Measurements from ENCODE around the gene ADGRG1.

The ADGRG1 gene

DNA sequence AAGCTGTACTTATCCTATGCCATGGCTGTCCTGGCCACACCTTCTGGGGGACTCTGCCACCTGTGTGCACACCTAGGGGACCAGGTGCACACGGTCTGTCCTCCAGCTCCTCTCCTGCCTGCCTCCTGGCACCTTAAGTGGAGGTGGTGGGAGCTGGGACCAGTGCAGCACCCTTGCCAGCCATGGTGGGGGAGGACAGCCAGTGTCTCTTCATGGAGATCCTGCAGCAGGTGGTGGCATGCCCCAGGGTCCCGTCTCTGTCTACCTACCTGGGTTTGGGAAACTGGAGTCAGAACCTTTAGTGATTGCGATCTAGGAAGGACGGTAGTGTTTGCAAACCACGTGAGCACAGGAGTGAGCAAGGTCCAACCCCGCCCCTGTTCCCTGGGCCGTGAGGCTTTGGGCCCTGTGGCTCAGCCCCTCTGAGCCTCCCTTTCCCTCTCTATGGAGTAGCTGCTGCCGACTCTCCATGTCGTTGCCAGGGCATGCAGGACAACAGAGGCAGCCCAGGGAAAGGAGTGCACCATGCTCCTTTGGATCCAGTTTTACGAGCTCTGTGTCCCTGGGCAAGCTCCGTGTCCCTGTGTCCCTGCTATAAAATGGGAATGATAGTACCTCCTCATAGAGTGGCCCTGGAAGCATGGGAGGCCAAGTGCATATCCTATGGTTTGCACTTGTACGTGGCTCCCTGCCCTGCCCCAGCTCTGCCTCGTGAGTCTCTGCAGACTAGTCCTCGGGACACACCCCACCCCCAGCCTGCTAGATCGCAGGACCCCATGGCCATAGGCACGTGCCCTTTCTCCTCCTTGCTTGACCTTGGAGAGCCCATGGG lies 7.1 kb downstream of the ADGRG1 start:
- no peak for DNase-seq (ENCODE audit: low read depth)

DNA sequence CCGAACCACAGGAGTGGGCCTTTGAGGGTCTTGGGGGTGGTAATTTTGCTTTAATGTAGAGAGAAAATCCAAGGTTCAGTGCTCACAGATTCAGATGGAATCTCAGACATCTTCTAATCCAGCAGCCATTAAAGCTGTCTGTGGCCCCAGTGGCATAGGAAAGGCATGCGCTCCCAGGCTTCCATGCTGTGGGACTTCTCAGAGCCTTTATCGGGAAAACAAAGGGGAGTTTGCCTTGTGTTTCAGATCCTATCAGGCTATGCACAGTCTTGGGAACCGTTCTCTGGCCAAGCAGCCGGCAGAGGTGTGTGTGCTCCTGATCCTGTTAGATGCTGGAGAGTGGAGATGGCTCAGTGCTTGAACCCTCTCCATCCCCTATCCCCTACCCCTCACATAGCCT lies 7.8 kb downstream of the ADGRG1 start:
- no peak for DNase-seq (ENCODE audit: low read depth)

GRCh38 chr16:57637020-57637419 lies 8.6 kb downstream of the ADGRG1 start:
- no peak for DNase-seq (ENCODE audit: low read depth)

- no peak for DNase-seq (ENCODE audit: low read depth)
These were observed 9.0 kb downstream of the ADGRG1 start for GRCh38 chr16:57637424-57637823.

DNA sequence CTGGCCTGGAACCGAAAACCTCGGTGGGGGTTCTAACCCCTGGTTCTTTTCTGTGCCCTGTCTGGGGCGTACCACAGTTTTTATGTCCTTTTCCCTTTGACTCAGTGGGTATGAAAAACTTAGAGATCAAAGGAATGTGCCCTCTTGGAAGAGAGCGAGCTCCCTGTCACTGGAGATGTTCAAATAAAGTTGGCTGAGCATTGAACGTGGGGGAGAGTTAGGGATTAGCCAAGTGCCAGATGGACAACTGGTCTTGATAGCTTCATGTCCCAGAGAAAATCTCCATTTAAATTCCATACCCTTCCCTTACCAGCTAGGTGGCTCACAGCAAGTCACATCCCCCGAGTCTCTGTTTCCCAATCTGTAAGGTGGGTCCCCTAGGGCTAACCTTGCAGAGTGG lies 9.5 kb downstream of the ADGRG1 start:
- DNase-seq (ENCODE audit: low read depth) = no peak

GRCh38 chr16:57638381-57638780 lies 10.0 kb downstream of the ADGRG1 start:
- DNase-seq (ENCODE audit: low read depth) = no peak

- DNase-seq (ENCODE audit: low read depth) = no peak
These were observed 10.9 kb downstream of the ADGRG1 start for GRCh38 chr16:57639172-57639887.

- DNase-seq (ENCODE audit: low read depth) = no peak
These were observed 11.8 kb downstream of the ADGRG1 start for GRCh38 chr16:57640185-57640584.

DNA sequence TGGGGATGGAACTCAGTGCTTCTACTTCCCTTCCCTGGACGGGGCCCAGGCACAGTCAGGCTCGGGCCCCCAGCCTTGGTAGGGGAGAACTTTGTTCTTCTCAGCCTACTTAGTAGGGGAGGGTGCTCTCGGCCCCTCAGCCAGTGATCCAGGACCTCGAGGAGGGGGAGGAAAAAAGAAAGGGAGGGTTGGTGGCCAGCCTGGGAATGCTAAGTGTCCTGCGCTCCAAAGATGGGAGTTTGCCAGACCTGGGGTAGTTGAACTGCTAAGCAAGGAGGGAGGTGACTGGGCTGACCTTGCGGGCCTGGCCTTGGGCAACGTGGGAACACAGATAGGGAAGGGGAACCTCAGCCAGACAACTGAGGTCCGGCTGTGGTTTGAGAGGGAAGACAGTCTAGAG lies 12.2 kb downstream of the ADGRG1 start:
- DNase-seq (ENCODE audit: low read depth) = no peak

- no peak for DNase-seq (ENCODE audit: low read depth)
These were observed 14.0 kb downstream of the ADGRG1 start for GRCh38 chr16:57642160-57643135.

- no peak for DNase-seq (ENCODE audit: low read depth)
These were observed 14.9 kb downstream of the ADGRG1 start for GRCh38 chr16:57643147-57643874.

DNA sequence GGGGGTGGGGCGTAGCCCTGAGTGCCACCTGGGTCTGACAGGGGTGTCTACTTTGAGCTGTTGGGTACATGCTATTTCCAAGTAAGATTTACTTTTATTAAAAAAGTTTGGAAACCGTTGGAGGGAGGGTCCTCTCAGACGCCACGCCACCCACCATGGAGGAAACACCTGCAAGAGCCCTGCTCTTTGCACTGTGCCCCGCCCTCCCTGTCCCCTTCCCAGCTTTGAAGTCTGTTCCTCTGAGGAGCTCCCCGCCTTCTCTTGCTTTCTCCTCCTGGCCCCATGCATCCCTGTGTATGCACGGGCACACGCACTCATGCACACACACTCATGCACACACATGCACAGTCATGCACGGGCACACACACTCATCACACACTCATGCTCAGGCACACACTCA lies 15.5 kb downstream of the ADGRG1 start:
- no peak for DNase-seq (ENCODE audit: low read depth)

DNA sequence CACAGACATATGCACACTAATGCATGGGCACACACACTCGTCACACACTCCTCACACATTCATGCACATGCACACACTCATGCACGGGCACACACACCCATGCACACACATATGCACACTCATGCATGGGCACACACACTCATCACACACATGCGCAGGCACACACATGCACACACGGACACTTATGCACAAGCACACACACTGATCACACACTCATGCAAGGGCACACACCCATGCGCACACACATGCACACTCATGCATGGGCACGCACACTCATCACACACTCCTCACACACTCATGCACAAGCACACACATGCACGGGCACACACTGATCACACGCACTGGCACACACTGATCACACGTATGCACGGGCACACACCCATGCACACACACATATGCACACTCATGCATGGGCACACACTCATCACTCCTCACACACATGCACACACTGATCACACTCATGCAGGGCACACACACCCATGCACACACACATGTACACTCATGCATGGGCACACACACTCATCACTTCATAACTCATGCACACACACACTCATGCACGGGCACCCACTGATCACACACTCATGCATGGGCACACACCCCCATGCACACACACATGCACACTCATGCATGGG lies 16.1 kb downstream of the ADGRG1 start:
- no peak for DNase-seq (ENCODE audit: low read depth)

DNA sequence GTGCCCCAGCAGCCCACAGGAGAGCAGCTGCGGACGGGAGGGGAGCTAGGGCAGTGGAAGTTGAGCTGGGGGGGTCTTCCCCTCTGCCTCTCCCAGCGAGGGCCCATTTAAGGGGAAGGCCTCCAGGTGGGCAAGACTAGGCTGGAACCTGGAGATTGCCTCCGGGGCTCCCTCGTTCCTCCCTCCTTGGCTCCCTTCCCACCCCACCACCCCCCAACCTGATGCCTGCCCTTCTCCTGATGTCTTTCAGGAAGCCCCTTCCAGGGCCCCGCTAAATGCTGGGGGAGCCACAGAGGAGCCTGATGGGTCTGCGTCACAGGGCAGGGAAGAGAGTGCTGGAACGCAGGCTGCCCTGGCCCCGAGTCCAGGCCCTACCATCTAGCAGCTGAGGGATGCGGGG lies 16.7 kb downstream of the ADGRG1 start:
- no peak for DNase-seq (ENCODE audit: low read depth)

DNA sequence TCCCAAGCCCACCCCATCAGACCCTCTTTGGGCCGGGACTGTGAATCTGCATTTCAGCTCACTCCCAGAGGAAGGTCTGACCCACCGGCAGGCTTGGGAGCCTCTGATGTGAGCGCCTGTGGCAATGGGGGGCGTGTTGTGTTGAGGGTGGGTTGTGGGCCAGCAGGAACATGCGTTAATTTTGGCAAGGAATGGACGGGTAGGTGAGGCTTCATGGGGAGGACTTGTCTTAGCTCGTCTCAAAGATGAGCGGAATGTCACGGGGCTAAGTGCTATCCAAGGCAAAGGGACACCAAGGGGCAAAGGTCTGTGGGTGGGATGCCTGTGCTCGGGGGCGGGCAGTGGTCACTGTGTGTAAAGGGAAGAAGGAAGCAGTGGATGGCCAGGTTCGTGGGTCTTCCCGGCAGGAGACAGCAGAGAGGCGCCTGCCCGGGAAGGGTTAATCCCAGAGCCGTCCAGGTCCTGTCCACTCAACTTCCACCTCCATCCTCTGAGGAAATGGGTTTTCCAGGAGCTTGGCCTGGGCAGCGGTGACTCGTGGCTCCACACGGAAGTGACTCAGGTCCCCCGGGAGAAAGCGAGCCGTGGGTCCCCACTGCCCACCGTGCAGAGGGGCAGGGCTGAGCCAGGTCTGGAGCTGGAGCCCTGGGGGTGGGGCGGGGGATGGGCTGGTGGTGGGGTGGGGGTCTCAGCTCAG lies 17.4 kb downstream of the ADGRG1 start:
- no peak for DNase-seq (ENCODE audit: low read depth)

GRCh38 chr16:57646388-57647039 lies 18.1 kb downstream of the ADGRG1 start:
- no peak for DNase-seq (ENCODE audit: low read depth)

DNA sequence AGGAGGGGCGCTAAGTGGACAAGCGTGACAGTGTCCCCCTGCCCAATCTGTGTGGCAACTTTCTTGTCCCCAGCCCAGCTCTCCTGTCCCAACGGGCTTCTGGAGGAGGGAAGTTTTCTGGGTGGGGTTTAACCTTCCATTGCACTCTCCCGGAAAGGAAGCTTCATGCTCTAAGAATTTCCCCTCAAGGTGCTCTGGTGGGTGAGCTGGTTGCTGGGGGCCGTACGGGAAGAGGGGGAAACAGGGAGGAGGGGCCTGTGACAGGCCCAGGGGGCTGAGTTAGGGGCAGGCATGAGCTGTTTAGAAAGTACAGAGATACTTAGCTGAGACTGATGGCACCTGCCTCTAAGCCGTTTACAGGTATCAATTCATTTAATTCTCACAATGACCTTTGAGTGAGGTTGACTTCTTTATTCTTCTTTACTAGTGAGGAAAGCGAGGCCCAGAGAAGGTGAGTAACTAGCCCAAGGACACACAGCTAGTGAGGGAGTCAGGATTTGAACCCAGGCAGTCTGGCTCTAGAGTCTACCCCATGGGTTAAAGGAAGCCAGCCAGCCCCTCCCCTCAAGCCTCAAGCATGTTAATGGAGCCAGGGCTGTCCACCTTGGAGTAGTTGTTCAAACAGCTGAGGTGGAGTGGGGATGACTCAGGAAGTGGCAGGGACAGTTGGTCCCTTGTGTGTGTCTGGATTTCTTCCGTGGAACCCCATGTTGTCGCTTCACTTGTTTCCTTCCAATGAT lies 18.9 kb downstream of the ADGRG1 start:
- no peak for DNase-seq (ENCODE audit: low read depth)

DNA sequence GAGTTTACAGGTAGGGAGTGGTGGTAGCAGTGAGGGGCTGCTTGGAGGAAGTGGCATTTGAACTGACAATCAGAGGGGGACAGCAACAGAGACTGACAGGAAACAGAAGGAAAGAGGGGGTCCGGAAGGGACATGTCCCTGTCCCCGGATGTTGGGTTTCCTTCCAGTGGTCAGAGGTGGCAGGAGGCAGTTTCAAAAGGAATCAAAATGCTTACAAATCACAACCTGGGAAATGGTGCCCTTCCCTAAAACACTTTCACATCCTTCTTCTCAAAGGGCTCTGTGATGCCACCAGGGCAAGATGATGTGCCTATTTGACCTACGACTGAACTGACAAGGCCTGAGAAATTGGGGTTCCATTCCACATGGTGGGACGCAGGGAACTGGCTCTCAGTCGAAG lies 19.7 kb downstream of the ADGRG1 start:
- no peak for DNase-seq (ENCODE audit: low read depth)

Data from activated T-cell treated with anti-CD3 and anti-CD28 coated beads for 48 hours (primary cell).